Glomerular visceral epithelial cell (primary cell): ENCODE data around the gene CTNNBIP1.

Experiments
- DNase-seq: peaks from one replicate; pipeline ENCODE4 v3.0.0-alpha.2; 2016; ENCODE audit errors: extremely low spot score

CTNNBIP1 gene

DNA sequence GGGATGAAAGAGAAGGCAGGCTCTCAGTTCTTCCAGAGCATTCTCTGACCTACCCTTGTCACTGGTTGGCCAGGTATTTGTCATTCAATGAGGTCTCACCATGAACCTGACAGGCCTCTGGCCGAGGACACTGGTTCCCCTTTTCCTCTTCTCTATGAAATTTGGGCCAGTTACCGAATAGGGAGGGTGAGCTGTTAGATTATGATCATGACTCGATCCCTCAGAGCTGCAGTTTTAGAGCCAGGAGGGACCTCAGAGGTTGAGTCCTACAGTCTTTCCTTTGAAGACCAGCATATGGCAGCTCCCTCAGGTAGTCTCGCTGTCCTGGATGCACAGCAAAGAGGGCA is 56.8 kb downstream of the CTNNBIP1 start:
- DNase-seq, result no peak

DNA sequence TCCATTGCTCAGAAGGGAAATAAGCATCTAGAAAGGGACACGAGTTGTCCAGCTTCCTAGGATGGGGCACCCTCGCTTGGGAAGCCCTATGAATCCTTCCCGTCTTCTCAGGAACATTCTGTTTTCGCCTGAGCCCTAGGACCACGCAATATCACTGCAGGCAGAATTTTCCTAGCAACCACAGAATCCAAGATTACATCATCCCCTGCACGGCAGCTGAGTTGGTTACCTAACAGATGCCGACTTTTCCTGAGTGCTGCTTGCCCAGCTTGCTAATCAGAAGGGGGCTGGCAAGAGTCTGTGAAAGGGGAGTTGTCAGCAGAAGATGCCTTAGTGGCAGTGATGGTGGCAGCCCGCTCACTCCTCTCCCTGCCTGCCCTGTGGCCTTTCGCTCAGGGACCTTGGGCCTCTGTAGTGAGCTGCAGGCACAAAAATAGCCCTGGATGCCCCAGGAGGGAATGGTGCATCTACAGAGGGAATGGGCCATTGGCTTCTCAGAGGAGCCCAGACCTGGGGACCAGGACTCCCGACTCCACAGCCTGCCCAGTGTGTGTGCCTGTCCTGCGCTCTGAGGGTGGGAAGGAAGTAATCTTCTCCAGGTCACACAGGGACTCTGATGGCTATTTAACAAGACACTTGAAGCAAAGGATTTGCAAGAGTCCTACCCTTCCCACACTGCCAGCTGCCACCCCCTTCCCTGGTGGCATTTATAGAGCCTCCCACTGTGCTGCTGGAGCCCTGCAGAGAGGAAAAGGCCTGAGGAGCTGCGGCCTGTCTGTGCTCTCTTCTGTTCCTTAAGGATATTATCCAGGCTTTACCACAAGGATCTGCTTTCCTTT is 57.4 kb downstream of the CTNNBIP1 start:
- peak; percentile 49 for DNase-seq

DNA sequence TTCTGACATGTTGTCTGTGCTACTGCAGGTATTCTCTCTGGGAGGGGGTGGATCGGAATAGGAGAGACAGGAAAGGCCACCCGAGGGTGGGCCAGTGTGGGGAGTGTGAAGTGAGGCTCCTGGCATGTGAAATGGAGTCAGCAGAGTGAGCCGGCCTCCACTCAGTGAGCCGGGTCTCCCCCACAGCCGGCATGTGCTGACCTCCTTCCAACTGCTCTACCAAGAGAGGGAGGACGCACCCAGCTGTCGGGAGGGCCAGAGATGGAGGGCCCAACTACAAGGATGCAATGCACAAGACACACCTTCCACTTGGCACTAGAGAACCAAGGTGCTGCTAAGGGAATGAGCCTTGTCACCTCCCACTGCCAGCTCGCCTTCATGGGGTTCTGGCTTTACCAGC is 58.1 kb downstream of the CTNNBIP1 start:
- no peak for DNase-seq

DNA sequence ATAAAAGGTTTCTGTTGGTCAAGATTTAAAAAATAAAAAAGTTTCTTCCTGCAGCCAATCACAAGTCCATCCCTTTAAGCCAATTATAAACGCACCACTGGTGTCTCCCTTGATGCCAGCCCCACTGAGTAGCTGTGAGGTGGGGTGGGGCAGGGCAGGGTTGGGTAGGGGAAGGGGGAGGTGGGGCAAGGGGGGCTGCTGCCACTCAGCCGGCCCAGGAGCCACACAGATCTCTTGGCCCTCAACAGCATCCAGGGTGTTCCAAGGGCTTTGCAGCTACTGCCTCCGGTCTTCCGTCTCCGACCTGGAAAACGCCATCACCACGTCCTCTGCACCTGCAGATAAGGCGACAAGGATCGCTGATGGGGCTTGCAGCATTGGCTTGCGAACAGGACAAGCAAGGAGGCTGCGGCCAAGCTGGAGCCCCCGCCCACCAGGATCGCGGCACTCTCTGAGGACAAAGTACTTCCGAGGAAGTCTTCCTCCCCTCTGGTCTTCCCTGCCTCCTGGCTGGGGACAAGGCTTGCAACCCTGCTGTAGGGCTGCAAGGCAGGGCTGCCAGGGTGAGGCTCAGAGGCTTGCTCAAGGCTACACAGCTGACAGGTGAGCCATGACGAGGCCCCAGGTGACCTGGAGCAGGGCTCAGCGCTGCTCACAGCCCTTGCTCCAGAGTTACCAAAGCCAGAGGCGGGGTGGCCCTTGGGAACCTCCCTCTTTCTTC is 59.5 kb downstream of the CTNNBIP1 start:
- DNase-seq, result no peak

DNA sequence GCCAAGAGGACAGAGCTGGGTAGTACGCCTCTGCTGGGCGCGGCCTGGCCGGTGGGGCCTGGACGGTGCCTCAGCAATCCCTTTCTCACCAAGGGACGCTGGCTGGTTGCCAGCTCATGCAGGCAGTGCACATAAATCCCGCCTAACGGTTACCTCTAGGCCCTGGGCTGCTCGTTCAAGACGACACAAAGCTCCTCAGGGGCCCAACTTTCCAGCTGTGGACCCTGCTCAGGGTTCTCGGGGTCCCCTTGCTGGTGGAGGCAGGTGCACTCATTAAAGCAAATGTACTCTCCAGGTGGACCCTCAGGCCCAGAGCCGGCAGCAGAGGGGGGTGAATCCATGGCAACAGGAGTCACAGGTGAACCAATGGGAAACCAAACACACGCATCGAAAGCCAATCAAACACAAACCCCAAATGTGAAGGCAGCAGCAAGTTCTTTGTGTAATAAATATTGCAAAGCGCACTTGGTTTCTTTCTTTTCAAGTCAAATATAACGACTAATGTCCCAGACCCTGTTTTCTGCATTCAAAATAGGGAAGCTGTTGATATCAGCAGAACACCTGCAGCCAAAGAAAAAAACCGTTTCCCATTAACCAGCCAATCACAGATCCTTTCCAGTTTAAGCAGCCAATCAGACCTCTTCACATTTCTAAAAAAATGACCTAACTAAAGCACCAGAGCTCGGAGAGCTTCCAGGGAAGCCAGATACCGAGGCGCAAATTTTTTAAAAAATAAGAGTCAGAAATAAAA is 60.2 kb downstream of the CTNNBIP1 start:
- no peak for DNase-seq

DNA sequence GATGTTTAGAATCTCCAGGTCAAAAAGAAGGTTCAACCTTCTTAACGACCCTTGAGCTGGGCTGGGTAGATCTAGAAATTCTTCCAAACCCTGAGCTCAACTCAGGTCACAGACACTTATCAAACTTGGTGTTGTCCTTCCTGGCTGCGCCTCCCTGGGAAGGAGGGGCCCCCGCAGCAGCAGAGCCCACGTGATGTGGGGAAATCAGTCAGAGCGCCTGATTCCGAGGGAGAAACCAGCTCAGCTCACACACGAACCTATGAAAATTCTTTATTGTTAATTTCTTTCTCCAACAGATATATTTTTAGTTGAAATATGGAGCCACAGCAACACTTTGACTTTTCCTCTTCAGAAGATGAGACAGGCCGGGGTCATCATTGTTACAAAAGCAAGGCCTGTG is 62.0 kb downstream of the CTNNBIP1 start:
- DNase-seq, result no peak

DNA sequence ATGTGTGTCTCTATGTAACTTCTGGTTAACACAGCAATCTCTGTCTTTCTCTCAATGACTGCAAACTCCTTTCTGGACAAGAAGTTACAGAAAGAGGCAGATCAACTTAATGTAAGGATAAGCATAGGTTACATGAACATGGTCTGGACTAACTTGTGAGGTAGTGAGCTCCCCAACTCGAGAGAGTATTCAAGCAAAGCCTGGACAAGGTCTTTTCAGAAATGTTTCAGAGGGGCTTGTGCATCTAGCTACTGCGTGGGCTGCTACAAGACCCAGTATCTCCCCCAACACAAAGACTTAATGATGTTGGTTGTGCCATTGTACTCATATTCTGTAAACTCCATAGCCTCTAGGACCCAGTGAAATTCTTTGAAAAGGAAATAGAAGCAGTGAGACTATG is 62.8 kb downstream of the CTNNBIP1 start:
- no peak for DNase-seq

DNA sequence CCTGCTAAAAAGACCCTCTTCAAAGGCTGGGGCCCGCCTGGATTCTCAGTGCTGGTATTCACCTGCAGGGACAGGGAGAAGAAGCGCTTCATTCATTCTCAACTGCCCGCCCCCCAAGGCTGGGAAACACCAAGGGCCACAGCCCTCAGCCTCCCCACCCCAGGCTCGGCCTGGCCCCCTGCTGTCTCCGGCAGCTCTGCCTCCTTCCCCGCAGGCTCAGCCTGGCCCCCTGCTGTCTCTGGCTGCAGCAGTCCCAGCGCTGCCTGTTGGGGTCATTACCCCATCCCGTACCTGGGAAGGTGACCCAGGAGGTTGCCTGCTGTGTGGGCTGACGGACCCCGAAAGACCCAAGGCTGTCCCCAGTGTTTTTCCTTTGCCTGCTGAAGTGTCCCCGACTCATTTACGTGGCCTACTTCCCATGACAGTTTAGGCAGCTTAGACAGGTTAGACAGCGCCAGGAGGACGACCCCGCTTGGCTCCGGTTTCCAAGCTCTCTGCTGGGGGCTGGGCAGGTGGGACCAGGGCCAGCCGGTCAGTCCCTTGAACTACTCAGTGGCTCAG is 63.4 kb downstream of the CTNNBIP1 start:
- DNase-seq, result no peak

DNA sequence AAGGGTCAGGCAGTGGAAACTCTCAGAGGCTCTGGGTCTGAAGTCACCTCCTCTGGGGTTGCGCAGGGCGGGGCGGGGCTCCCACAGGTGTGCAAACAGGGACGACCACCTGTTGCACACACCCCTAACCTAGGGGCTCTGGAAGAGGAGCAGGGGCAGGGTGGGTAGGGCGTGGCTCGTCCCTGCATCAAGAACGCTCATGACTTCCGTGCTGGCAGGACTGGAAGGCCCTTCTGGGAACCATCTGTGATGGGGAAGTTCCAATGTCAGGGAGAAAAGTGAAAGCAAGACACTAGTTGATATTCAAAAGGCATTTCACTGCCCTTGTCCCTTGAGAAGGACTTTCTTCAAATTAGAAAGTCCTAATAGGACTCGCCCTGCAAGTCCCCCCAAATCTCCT is 64.2 kb downstream of the CTNNBIP1 start:
- DNase-seq, result no peak

DNA sequence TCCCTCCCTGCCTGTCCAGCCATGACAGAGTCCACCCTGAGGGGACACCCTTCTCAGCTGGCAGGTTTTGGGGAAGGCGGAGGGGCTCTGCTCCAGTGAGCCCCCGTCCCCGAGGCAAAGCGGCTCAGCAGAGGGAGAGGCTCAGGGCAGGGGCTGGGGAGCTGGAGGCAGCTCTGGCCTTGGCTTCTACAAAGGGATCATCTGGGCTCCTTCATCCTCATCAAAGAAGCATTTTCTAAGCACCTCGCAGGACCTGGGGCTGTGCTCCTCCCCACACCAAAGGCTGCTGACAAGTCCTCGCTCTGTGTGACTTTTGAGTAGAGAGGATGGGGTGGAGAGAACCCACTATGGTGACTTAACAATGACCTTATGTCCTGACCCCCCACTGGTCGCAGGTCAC is 65.3 kb downstream of the CTNNBIP1 start:
- DNase-seq, result no peak

DNA sequence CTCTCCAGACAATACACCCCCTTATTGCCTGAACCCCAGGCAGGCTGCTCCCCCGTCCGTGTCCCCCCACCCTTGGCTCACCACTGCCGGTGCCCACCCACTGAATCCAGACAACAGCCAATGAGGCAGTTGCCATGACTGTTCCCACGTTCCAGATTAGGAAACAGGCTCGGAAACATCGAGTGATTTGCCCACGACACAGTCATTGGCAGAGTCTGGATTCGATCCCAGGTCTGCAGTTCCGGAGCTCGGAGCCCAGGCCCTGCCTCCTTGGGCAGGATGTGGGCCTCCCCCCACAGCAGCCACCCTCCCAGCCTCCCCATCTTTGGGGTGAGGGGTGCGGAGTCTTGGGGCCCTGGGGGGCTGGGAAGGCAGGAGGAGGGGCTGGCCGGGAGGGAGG is 66.0 kb downstream of the CTNNBIP1 start:
- no peak for DNase-seq

DNA sequence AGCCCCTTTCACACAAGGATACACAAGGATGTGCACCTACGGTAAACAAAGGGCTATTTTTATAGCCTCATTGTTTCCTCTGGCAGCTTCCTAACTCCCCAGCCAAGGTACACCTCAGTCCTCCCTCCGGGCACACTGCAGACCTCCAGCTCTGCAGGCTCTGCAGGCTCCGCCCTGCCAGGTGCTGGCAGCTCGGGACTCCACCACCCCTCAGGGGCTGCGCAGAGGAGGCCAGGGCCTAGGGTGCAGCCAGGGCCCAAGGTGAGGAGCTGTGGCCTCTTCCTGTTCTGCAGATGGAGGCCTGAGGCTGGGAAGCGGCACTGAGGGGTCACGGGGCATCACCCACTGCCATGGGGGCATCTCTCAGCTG is 66.5 kb downstream of the CTNNBIP1 start:
- no peak for DNase-seq

DNA sequence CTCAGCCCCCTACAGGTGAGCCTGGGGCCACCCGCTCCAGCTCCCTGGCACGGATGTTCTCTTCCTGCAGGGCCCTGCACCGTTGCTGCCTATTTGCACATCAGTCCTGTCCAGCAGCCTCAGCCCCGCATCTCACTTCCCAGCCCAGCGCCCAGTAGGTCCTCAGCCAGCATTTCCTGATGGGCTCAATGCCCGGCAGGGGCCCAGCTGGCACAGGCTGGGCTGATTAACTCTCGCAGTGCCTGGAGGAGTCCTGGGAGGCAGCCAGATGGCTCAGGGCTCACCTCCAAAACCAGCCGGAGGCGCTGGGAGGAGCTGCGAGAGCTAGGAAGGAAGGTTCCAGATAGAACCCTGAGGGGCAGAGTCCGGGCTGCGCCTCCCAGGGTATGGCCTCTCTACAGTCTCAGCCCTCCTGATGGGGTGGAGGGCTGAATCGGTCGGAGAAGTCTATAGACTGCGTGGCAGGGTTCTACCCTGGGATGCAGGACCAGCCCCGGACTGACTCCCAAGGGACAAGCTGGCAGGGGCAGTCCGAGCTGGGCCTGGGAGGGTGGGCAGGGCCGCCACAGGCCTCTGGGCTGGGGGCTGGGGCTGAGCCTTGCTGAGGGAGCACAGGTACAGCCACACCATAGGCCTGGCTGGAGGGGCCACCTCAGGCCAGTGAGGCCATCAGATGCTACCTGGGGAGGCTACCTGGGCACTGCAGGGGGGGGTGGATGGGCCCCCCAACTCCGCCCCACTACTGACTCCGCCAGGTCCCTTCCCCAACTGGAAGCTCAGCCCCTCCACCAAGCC is 67.1 kb downstream of the CTNNBIP1 start:
- no peak for DNase-seq

DNA sequence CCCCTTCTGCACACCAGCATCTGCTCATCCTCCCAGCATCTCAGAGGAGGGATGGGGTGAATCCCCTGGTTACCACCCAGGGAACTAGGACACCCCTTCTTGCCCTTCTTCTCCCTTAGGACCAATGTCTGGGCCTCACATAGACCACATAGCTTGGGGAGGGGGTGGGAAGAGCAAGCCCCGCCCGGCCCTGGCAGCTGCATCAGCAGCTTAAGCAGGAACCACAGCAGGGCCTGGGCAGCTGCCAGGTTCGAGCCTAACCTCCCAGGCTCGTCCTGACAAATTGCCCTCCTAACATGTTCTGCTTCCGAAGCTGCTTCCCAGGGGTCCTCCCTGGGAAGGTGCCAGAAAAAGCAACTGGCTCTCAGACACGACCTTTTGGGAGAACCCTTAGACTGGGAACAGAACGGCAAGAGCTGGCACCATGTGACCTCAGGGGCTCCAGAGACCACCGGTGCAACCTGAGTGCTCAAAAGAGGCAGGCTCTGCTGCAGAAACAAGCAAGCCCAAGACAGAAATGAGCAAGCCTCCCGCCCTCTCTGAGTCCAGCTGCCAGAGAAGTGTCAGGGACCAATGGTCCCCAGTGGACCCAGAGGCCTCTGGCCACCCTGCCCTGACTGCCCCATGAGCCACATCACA is 67.9 kb downstream of the CTNNBIP1 start:
- no peak for DNase-seq

DNA sequence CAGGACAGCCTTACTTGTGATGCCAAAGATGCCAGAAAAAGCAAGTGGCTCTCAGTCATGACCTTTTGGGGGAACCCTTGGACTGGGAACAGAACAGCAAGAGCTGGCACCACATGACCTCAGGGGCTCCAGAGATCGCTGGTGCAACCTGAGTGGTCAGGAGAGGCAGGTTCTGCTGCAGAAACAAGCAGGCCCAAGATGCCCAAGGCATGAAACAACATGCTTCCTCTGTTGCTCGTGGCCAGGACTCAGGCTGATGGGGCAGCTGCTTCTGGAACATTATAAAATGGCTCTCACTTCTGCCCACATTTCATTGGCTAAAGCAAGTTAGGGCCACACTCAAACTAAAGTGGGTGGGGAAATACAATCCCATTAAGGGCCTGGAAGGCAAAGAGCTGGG is 68.6 kb downstream of the CTNNBIP1 start:
- no peak for DNase-seq

DNA sequence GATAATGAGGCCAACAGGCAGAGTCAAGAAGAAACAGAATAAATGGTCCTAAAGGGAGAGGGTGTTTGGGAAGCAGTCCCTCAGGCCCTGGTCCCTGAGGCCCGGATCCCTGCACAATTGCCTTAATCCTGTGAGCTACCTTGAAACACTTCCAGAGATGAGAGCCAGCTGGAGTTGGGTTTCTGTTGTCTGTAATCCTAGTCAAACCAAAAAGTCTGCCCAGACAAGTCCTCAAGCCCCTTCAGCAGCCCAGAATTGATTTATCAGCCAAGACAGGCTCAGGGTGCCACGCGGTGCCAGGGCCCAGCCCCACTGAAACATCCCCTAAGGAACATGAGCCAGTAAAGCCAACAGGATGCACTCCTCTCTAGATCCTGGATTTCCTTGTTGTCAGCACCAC is 69.9 kb downstream of the CTNNBIP1 start:
- no peak for DNase-seq

DNA sequence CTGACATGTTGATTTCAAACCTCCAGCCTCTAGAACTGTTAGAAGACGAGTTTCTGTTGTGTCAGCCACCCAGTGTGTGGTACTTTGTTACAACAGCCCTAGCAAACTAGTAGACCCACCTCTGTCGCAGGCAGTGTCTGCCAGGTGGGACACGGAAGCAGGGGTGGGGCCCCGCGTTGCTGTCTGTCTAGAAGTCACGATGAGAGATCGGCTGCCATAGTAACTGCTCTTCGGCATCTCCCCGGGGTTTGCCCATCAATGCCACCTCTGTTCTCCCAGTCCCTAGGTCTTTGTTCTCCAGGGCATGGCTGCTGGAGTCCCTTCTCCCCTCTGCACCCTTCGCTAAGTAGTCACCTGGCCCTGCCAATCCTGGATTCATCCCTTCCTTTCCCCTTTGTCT is 71.1 kb downstream of the CTNNBIP1 start:
- DNase-seq, result no peak

DNA sequence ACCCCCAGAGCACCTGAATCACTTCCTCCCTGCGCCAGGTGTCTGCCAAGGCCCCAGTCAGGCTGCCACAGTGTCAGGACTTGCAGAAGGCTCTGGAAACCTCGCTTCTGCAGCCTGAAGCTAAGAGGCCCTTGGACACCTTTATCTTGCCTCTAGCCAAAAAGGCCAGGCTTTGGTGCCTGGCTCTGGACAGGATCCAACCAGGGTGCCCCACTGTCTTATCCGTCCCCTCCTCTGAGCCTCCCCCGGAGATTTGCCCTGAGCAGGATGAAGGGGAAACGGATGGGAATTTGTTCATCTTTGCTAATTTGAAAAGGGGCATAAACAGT is 73.5 kb downstream of the CTNNBIP1 start:
- DNase-seq, result no peak

DNA sequence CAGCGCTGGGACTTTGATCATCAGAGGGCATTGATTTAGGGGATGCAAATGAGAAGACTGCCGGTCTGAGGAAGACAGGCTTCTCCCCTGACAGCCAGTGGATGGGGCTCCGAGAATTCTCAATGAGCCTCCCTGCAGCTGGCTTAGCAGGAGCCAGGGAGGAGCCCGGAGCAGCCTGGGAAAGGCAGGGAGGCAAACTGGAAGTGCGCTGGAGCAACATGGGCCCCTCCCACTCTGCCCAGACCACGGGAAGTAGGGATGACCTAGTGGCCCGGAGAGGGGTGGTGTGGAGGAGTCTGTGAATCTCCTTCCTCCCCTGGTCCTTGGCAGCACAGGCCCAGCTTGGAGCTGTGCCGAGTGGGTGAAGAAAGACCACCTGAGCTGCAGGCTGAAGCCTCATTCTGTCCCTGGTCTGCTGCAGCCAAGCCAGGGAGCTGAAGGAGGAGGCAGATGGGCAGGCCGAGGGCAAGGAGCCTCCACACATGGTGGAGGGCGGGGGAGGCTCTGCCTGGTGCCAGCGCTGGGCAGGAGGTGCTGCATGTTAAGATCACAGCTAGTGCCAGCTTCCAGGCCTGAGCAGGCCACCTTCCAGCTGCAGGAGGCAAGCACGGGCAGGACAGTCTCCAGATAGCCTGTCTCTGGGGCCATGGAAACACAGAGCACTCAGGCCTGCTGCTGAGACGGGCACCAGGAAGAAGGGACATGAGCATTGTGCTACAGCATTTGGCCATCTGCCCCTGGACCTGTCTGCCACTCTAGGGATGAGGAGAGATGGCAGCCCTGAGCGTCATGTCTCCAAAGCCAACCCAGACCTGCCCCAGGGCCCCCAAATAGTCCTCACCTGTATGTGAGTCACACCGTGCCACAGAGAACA is 74.1 kb downstream of the CTNNBIP1 start:
- peak; percentile 61 for DNase-seq

DNA sequence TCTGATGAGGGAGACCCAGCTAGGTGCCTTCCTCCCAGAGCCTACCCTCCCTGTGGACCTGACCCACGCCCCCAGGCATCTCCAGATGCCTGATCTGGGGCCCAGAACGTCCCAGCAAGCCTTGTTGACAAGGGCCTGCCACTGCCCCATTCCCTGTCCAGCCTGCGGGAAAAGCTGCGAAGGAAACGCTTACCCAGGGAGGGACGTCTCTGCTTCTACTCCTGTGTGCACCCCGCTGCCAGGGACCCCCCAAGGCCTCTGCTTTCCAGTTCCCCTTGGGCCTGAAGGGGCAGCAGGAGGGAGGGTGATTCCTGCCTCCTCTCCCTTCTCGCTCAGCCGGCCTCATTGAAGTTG is 74.7 kb downstream of the CTNNBIP1 start:
- DNase-seq, result no peak
